GM12864 (cell line): Measurements from ENCODE around the gene RNF8.
"Not testable (repeated sequence)": the region's sequence is repeated elsewhere in the genome, so short reads cannot be mapped to it uniquely, and the experiment has no call there.

Experiments used
- DNase-seq: peaks from one replicate; pipeline ENCODE4 v3.0.0-alpha.2; 2011; ENCODE audit warnings: low read depth
- H3K4me3 ChIP-seq: 2 replicates; pipeline ENCODE4 v1.5.1; 2011; ENCODE audit warnings: mild to moderate bottlenecking, low read depth, low read length, control low read depth
- TF ChIP-seq, protein P1 (sequence below): IDR thresholded peaks from 2 replicates; pipeline ENCODE4 v1.5.1; 2011; ENCODE audit warnings: low read depth, mild to moderate bottlenecking, moderate library complexity, low read length, control low read depth, inconsistent platforms; ENCODE audit errors: missing control alignments

RNF8 gene

GRCh38 chr6:37338745-37339255, 15.0 kb upstream of the RNF8 start:
- TF ChIP-seq, protein P1, sequence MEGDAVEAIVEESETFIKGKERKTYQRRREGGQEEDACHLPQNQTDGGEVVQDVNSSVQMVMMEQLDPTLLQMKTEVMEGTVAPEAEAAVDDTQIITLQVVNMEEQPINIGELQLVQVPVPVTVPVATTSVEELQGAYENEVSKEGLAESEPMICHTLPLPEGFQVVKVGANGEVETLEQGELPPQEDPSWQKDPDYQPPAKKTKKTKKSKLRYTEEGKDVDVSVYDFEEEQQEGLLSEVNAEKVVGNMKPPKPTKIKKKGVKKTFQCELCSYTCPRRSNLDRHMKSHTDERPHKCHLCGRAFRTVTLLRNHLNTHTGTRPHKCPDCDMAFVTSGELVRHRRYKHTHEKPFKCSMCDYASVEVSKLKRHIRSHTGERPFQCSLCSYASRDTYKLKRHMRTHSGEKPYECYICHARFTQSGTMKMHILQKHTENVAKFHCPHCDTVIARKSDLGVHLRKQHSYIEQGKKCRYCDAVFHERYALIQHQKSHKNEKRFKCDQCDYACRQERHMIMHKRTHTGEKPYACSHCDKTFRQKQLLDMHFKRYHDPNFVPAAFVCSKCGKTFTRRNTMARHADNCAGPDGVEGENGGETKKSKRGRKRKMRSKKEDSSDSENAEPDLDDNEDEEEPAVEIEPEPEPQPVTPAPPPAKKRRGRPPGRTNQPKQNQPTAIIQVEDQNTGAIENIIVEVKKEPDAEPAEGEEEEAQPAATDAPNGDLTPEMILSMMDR: no peak
- no peak for DNase-seq
- no peak overlapping the region for H3K4me3 ChIP-seq

DNA sequence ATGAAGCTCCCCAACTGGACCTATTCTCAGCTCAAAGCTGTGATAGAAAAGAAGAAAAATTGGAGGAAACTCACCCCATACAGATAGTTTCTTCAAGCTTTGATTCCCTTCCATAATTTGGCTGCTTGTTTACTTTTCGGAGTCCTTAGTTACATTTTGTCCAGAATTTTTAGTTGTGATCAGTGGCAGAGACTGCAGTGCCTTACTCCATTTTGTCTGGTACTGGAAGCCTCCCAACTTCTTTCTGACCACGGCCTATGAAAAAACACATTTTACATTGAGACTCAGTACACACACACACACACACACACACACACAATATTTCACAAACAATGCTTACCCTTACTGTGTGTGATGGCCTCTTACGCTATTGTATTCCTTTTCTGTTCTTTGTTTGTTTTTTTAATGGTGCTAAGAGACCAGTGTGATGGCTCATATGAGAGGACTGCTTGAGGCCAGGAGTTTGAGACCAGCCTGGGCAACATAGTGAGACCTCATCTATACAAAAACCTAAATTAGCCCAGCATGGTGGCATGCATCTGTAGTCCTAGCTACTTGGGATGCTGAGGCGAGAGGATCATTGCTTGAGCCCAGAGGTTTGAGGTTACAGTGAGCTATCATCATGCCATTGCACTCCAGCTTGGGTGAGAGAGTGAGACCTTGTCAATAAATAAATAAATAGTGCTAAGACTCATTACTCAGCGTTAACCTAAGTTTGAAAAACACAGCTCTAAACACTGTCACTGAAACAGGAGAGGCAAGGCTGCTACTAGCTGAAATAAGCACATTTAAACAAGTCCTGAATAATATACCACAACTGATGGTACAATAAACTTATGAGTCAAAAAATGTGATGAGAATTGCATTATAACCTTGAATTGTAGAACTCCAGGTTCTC, 13.8 kb upstream of the RNF8 start:
- TF ChIP-seq, protein P1: no peak
- no peak for DNase-seq
- no peak overlapping the region for H3K4me3 ChIP-seq

DNA sequence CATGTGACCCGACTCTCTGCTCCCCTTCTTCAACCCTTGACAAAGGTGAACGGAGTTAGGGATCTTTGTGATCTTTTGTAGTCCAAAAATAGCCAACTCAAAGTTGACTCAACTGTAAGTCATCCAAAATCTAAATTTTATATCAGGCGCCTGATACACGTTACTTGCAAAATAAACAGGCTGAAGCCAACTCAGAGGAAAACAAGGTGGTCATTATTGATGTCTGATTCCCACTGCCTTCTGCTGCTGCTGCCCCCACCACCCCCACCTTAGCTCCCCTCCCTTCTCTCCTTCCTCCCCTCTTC, 13.2 kb upstream of the RNF8 start:
- no peak for DNase-seq
- TF ChIP-seq, protein P1: no peak
- H3K4me3 ChIP-seq: no peak overlapping the region

GRCh38 chr6:37343248-37343647, 10.5 kb upstream of the RNF8 start:
- H3K4me3 ChIP-seq: no peak overlapping the region
- DNase-seq: no peak
- TF ChIP-seq, protein P1: no peak

DNA sequence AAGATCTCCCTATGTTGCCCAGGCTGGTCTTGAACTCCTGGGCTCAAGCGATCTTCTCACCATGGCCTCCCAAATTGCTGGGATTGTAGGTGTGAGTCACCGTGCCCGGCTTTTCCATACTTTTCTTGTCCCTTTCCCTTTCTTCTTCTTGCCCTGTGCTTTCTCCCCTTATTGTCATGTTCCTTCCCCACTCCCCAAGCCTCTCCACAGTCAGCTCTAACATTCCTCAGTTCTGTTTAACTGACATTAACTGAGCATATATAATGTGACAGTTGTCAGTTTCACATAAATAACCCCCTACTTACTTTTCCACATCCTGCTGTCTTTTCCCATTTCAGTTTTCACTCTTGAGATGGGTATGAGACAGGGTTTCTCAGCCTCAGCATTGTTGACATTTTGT, 9.5 kb upstream of the RNF8 start:
- TF ChIP-seq, protein P1: no peak
- no peak overlapping the region for H3K4me3 ChIP-seq
- no peak for DNase-seq

DNA sequence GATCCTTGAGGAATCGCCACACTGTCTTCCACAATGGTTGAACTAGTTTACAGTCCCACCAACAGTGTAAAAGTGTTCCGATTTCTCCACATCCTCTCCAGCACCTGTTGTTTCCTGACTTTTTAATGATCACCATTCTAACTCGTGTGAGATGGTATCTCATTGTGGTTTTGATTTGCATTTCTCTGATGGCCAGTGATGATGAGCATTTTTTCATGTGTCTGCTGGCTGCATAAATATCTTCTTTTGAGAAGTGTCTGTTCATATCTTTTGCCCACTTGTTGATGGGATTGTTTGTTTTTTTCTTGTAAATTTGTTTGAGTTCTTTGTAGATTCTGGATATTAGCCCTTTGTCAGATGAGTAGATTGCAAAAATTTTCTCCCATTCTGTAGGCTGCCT, 8.0 kb upstream of the RNF8 start:
- not testable (repeated sequence) for H3K4me3 ChIP-seq, DNase-seq

DNA sequence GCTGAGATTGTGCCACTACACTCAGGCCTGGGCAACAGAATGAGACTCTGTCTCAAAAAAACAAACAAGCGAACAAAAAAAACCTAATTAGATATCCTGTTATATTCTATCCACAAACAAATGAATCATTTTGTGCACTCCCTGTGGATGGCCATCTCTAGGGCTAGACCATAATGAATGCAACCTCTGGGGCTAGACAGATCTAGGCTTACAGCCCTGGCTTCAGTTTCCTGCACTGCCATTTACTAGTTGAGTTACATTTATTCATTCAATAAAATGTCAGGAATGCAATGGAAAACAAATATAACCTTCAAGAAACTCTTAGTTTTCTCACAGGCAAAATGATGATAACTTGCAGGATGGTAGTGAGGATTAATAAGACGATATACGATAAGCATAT, 6.6 kb upstream of the RNF8 start:
- no peak overlapping the region for H3K4me3 ChIP-seq
- TF ChIP-seq, protein P1: no peak
- no peak for DNase-seq
